OCI-LY3 (cell line): ENCODE data around the gene SHMT1.
"Not testable (repeated sequence)": the region's sequence is repeated elsewhere in the genome, so short reads cannot be mapped to it uniquely, and the experiment has no call there.

ENCODE experiments used
- H2AFZ ChIP-seq: fragments of 200-600, 300-600 bp; shearing (Covaris generic); 2 replicates; pipeline ENCODE4 v1.6.0; 2014; ENCODE audit warnings: antibody characterized with exemption, low read depth, low read length
- H3K27ac ChIP-seq: fragments of 200-600, 300-600 bp; sonication (generic); 2 replicates; pipeline ENCODE4 v1.5.1; 2014; ENCODE audit warnings: mild to moderate bottlenecking, low read length, moderate library complexity, mixed read lengths
- H3K27me3 ChIP-seq: fragments of 200-600, 300-600 bp; sonication (generic); 2 replicates; pipeline ENCODE4 v1.6.1; 2014; ENCODE audit warnings: low read depth, low read length, mixed read lengths
- H3K36me3 ChIP-seq: fragments of 200-600, 300-600 bp; sonication (generic); replicated peaks from 2 replicates; pipeline ENCODE3; 2014; ENCODE audit warnings: low read depth, low read length, mixed read lengths
- H3K4me1 ChIP-seq: fragments of 300-600, 200-600 bp; sonication (generic); 2 replicates; pipeline ENCODE4 v1.6.1; 2014; ENCODE audit warnings: low read length, mixed read lengths
- H3K4me2 ChIP-seq: fragments of 200-600, 300-600 bp; sonication (generic); 2 replicates; pipeline ENCODE4 v1.6.1; 2014; ENCODE audit warnings: low read length, mixed read lengths
- H3K4me3 ChIP-seq: fragments of 300-600, 200-600 bp; sonication (generic); 2 replicates; pipeline ENCODE4 v1.5.1; 2014; ENCODE audit warnings: antibody characterized with exemption, mild to moderate bottlenecking, low read length, moderate library complexity
- H3K79me2 ChIP-seq: fragments of 300-600, 200-600 bp; shearing (Covaris generic); 2 replicates; pipeline ENCODE4 v1.6.1; 2014; ENCODE audit warnings: mild to moderate bottlenecking, low read length, mixed read lengths
- H3K9ac ChIP-seq: fragments of 300-600, 200-600 bp; shearing (Covaris generic); 2 replicates; pipeline ENCODE4 v1.6.0; 2014; ENCODE audit warnings: mild to moderate bottlenecking, low read length, moderate library complexity
- H3K9me3 ChIP-seq: fragments of 200-600, 300-600 bp; shearing (Covaris generic); 2 replicates; pipeline ENCODE4 v1.6.1; 2014; ENCODE audit warnings: low read length, mixed read lengths; ENCODE audit not compliant: insufficient read depth
- H4K20me1 ChIP-seq: fragments of 200-600, 300-600 bp; sonication (generic); 2 replicates; pipeline ENCODE4 v1.6.1; 2016; ENCODE audit warnings: low read length, mixed read lengths; ENCODE audit not compliant: insufficient read depth
- CTCF ChIP-seq: fragments of 200-600, 300-600 bp; sonication (generic); IDR thresholded peaks from 2 replicates; pipeline ENCODE4 v1.5.1; 2014; ENCODE audit warnings: antibody characterized with exemption, low read length, low read depth
- EZH2phosphoT487 ChIP-seq: fragments of 200-600 bp; shearing (Covaris generic); IDR thresholded peaks from 2 replicates; pipeline ENCODE4 v1.6.1; 2018; ENCODE audit warnings: antibody characterized with exemption, mixed run types, low read depth

SHMT1 gene

DNA sequence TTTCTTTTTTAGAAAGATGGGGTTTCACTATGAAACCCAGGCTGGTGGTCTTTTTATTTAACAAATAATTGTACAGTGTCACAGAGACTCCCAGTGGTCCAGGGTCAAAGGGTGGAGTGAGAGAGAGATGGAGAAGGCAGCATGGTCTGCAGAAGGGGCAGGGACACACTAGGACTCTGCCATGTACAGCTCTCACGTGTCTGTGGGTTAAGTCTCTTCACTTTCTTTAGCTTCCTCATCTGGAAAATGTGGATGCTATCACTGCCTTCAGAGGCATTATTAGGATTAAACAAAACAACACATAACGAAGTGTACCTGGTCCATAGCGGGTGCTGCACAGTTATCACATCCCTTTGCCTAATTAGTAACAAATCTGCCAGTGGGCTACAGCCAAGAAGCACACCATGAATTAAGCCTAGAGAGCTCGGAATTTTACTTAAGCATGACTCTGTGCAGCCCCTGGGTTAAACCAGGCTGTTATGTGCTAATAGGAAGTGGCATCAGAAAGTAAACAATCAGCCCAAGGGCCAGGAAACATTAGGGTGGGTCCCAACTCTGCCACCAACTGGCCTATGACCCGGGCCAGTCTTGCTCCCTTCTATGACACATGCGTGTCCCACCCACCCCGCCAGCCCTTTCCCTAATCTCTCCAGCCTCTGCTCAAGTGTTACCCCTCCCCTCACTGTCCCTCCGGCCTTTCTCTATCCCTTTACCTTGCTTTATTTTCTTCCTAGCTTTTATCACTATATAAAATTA is 62.4 kb downstream of the SHMT1 start:
- no peaks in the 10 kb centered on the region for H3K9me3 ChIP-seq
- H3K4me3 ChIP-seq: no peak overlapping the region
- no peak overlapping the region for H3K27ac ChIP-seq
- TF ChIP-seq EZH2phosphoT487: no peak
- no peak for TF ChIP-seq CTCF
- no peaks in the 10 kb centered on the region for H3K79me2 ChIP-seq
- H3K9ac ChIP-seq: no peak overlapping the region
- H4K20me1 ChIP-seq: no peaks in the 10 kb centered on the region
- H3K4me1 ChIP-seq: peaks cover 16% of the 10 kb centered on the region
- H3K27me3 ChIP-seq: no peaks in the 10 kb centered on the region
- H2AFZ ChIP-seq: no peak overlapping the region
- H3K36me3 ChIP-seq: no peaks in the 10 kb centered on the region
- no peak overlapping the region for H3K4me2 ChIP-seq

DNA sequence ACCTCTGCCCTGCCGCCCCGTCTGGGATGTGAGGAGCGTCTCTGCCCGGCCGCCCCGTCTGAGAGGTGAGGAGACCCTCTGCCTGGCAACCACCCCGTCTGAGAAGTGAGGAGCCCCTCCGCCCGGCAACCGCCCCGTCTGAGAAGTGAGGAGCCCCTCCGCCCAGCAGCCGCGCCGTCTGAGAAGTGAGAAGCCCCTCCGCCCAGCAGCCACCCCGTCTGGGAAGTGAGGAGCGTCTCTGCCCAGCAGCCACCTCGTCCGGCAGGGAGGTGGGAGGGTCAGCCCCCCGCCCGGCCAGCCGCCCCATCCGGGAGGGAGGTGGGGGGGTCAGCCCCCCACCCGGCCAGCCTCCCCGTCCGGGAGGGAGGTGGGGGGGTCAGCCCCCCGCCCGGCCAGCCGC is 65.3 kb downstream of the SHMT1 start:
- H3K79me2 ChIP-seq, H2AFZ ChIP-seq, H3K4me2 ChIP-seq, H3K27ac ChIP-seq, H3K9ac ChIP-seq, H3K27me3 ChIP-seq, H3K9me3 ChIP-seq, H3K4me3 ChIP-seq, H3K36me3 ChIP-seq, H4K20me1 ChIP-seq: not testable (repeated sequence)
- peaks cover 14% of the 10 kb centered on the region for H3K4me1 ChIP-seq

GRCh38 chr17:18291718-18292540 is 71.4 kb downstream of the SHMT1 start:
- Histone ChIP-seq H2AFZ (no peak overlapping the region), H3K36me3 (no peaks in the 10 kb centered on the region), H3K9me3 (no peaks in the 10 kb centered on the region)

DNA sequence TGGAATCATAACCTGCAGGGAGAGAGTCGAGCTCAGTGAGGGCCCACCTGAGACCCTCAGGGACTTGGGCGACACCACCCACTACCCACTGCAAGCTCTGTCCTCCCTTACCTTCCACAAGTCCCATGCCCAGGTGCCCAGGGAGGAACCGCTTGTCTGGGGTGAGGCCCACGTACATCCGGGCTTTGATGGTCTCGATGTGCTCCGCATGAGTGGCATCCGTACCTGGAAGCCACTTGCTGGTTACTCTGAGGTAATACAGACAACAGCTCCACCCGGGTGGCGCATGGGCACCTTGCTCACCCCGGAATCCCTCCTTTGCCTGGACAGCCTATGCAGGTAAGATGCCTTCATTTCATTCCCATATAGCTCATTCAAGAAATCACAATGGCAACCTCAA is 78.1 kb downstream of the SHMT1 start:
- no peak overlapping the region for H3K4me3 ChIP-seq
- H3K4me1 ChIP-seq: no peaks in the 10 kb centered on the region
- no peaks in the 10 kb centered on the region for H3K9me3 ChIP-seq
- no peaks in the 10 kb centered on the region for H3K79me2 ChIP-seq
- no peaks in the 10 kb centered on the region for H3K27me3 ChIP-seq
- no peak overlapping the region for H3K4me2 ChIP-seq
- H3K27ac ChIP-seq: no peak overlapping the region
- H2AFZ ChIP-seq: no peak overlapping the region
- no peak for TF ChIP-seq EZH2phosphoT487
- TF ChIP-seq CTCF: no peak
- H4K20me1 ChIP-seq: no peaks in the 10 kb centered on the region
- H3K36me3 ChIP-seq: no peaks in the 10 kb centered on the region
- H3K9ac ChIP-seq: no peak overlapping the region

More at GRCh38 chr17:18291718-18292540, 71.4 kb downstream of the SHMT1 start:
- H3K27me3 ChIP-seq: no peaks in the 10 kb centered on the region
- H3K9ac ChIP-seq: no peak overlapping the region
- no peak overlapping the region for H3K27ac ChIP-seq
- H3K4me1 ChIP-seq: peaks cover 9% of the 10 kb centered on the region
- H3K4me2 ChIP-seq: no peak overlapping the region
- no peaks in the 10 kb centered on the region for H3K79me2 ChIP-seq
- H4K20me1 ChIP-seq: no peaks in the 10 kb centered on the region
- TF ChIP-seq CTCF (no peak), EZH2phosphoT487 (no peak)
- H3K4me3 ChIP-seq: no peak overlapping the region
